ENCODE measurements around the gene TNNI3. TPM values are rescaled to one million over a fixed set of nuclear protein-coding genes. Genes with fewer than 3 reads are reported as not detected.

Gene TNNI3
- total RNA-seq, 1 donor from 2014 or later, result 4.3 TPM

GRCh38 chr19:55137915-55138314, 19.6 kb downstream of the TNNI3 start:
- DNase-seq (ENCODE audit: extremely low spot score, unreplicated experiment), result no peak
- Mint-ChIP-seq H3K36me3 (no peaks in the 10 kb centered on the region), H3K4me1 (ENCODE audit: unreplicated experiment) (peaks cover 5% of the 10 kb centered on the region), H3K9me3 (no peaks in the 10 kb centered on the region), H3K27me3 (peaks cover 10% of the 10 kb centered on the region), H3K27ac (no peak overlapping the region), H3K4me3 (no peak overlapping the region)
- no peak for TF ChIP-seq CTCF (conservative IDR thresholded peaks at IDR 0.05)

GRCh38 chr19:55136399-55137102, 21.0 kb downstream of the TNNI3 start:
- Mint-ChIP-seq H3K36me3 (no peaks in the 10 kb centered on the region), H3K27ac (no peak overlapping the region), H3K27me3 (peaks cover 14% of the 10 kb centered on the region), H3K4me3 (no peak overlapping the region), H3K9me3 (no peaks in the 10 kb centered on the region), H3K4me1 (ENCODE audit: unreplicated experiment) (peaks cover 5% of the 10 kb centered on the region)
- no peak for TF ChIP-seq CTCF (conservative IDR thresholded peaks at IDR 0.05)
- no peak for DNase-seq (ENCODE audit: extremely low spot score, unreplicated experiment)

GRCh38 chr19:55134736-55135135, 22.8 kb downstream of the TNNI3 start:
- DNase-seq (ENCODE audit: extremely low spot score, unreplicated experiment), result no peak
- no peak for TF ChIP-seq CTCF (conservative IDR thresholded peaks at IDR 0.05)
- H3K36me3 Mint-ChIP-seq, result peaks cover 3% of the 10 kb centered on the region
- peaks cover 17% of the 10 kb centered on the region for H3K27me3 Mint-ChIP-seq
- no peak overlapping the region for H3K27ac Mint-ChIP-seq
- no peak overlapping the region for H3K4me3 Mint-ChIP-seq
- H3K9me3 Mint-ChIP-seq, result no peaks in the 10 kb centered on the region
- no peaks in the 10 kb centered on the region for H3K4me1 Mint-ChIP-seq (ENCODE audit: unreplicated experiment)

- no peak overlapping the region for H3K4me3 Mint-ChIP-seq
- peaks cover 19% of the 10 kb centered on the region for H3K27me3 Mint-ChIP-seq
- H3K4me1 Mint-ChIP-seq (ENCODE audit: unreplicated experiment), result no peaks in the 10 kb centered on the region
- H3K36me3 Mint-ChIP-seq, result peaks cover 3% of the 10 kb centered on the region
- peak overlapping the region; percentile 76 for H3K27ac Mint-ChIP-seq
- TF ChIP-seq CTCF (conservative IDR thresholded peaks at IDR 0.05), result no peak
- DNase-seq (ENCODE audit: extremely low spot score, unreplicated experiment), result no peak
- no peaks in the 10 kb centered on the region for H3K9me3 Mint-ChIP-seq
Observed at GRCh38 chr19:55133639-55134444, 23.7 kb downstream of the TNNI3 start.

GRCh38 chr19:55132453-55133129, 24.9 kb downstream of the TNNI3 start:
- H3K27me3 Mint-ChIP-seq, result peaks cover 29% of the 10 kb centered on the region
- H3K4me1 Mint-ChIP-seq (ENCODE audit: unreplicated experiment), result no peaks in the 10 kb centered on the region
- H3K36me3 Mint-ChIP-seq, result peaks cover 3% of the 10 kb centered on the region
- peak; percentile 35 for TF ChIP-seq CTCF (conservative IDR thresholded peaks at IDR 0.05)
- no peak overlapping the region for H3K4me3 Mint-ChIP-seq
- H3K27ac Mint-ChIP-seq, result no peak overlapping the region
- no peaks in the 10 kb centered on the region for H3K9me3 Mint-ChIP-seq
- DNase-seq (ENCODE audit: extremely low spot score, unreplicated experiment), result no peak

All from type B pancreatic cell (in vitro differentiated cells).